AG09319 (cell line): ENCODE measurements around the gene ACADM.
"Not testable (repeated sequence)": the region's sequence is repeated elsewhere in the genome, so short reads cannot be mapped to it uniquely, and the experiment has no call there.

Source experiments
- DNase-seq: peaks from one replicate; pipeline ENCODE4 v3.0.0-alpha.2; 2010; ENCODE audit warnings: low read depth; ENCODE audit errors: extremely low read depth
- TF ChIP-seq, protein P1 (sequence below): IDR thresholded peaks from 2 replicates; pipeline ENCODE4 v1.5.1; 2011; ENCODE audit warnings: low read depth, mild to moderate bottlenecking, inconsistent platforms, low read length, moderate library complexity

ACADM gene

DNA sequence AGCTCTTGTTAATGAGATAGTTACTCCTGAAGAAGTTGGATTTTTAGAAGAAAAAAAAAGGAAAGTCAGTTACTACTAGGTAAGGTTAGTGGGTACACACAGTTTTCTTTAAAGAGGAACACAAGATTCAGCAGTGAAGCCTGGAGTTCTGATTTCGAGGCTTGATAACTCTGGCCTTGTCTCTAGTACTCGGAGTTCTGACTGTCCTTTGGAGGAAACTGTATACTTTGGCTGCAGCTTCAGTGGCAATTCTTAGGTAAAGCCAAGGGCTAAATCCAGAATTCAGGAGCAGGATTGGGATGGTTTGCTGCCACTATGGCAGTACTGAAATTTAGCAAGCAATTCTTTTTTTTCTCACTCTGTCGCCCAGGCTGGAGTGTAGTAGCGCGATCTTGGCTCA, 9.2 kb downstream of the ACADM start:
- DNase-seq, result no peak

DNA sequence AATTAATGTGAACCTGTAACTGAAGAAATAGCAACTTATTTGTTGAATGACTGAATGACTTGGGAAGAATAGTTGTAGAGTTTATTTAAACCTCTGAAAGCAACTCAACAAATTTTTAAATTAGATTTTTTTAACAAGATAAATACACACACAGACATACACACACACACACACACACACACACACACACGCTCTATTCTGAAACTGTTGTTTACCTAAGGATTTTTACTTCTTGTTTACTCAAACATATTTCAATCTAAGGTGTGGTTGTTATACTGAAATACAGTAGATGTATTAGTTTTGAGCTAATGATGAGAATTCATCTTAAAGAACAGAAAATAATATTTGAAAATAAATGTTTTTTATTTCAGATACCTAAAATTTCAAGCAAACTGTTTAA, 11.5 kb downstream of the ACADM start:
- TF ChIP-seq, protein P1, sequence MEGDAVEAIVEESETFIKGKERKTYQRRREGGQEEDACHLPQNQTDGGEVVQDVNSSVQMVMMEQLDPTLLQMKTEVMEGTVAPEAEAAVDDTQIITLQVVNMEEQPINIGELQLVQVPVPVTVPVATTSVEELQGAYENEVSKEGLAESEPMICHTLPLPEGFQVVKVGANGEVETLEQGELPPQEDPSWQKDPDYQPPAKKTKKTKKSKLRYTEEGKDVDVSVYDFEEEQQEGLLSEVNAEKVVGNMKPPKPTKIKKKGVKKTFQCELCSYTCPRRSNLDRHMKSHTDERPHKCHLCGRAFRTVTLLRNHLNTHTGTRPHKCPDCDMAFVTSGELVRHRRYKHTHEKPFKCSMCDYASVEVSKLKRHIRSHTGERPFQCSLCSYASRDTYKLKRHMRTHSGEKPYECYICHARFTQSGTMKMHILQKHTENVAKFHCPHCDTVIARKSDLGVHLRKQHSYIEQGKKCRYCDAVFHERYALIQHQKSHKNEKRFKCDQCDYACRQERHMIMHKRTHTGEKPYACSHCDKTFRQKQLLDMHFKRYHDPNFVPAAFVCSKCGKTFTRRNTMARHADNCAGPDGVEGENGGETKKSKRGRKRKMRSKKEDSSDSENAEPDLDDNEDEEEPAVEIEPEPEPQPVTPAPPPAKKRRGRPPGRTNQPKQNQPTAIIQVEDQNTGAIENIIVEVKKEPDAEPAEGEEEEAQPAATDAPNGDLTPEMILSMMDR, result no peak
- DNase-seq, result no peak

More for the DNA sequence above, 9.2 kb downstream of the ACADM start:
- TF ChIP-seq, protein P1, result no peak

DNA sequence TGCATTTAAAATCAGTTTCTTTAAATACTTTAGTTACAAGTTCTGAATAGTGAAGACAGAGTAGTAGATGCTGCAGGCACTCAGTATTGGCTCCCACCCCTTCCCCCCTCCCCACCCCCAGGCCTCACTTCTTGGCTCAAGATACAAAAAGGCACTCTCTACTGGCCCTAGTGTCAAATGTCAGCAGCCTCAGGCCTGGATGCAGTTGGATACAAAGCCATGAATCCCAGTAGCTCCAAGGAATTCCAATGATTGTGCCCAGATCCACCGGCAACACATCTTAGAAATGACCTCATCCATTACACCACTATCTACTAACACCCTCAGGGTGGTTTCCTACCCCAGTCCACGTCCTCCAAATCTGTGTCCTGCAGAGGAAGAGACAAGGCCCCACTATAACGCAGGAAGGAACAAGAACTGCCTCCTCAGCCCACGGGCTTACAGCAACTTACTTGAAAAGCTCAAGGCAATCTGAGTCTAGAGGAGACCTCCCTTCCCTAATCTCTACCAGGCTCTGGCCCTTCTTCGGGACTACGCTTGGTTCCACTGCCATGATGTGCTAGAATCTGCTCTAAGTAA, 17.6 kb downstream of the ACADM start:
- TF ChIP-seq, protein P1, result no peak
- DNase-seq, result no peak

- TF ChIP-seq, protein P1, result no peak
- no peak for DNase-seq
Measured at GRCh38 chr1:75745276-75745675, 20.8 kb downstream of the ACADM start.

- not testable (repeated sequence) for DNase-seq
Measured at GRCh38 chr1:75757210-75757609, 32.7 kb downstream of the ACADM start.

DNA sequence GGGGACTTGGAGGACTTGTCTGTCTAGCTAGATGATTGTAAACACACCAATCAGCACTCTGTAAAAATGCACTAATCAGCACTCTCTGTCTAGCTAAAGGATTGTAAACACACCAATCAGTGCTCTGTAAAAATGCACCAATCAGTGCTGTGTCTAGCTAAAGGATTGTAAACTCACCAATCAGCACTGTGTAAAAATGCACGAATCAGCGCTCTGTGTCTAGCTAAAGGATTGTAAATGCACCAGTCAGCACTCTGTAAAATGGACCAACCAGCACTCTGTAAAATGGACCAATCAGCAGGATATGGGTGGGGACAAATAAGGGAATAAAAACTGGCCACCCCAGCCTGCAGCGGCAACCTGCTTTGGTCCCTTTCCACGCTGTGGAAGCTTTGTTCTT, 34.0 kb downstream of the ACADM start:
- not testable (repeated sequence) for DNase-seq

DNA sequence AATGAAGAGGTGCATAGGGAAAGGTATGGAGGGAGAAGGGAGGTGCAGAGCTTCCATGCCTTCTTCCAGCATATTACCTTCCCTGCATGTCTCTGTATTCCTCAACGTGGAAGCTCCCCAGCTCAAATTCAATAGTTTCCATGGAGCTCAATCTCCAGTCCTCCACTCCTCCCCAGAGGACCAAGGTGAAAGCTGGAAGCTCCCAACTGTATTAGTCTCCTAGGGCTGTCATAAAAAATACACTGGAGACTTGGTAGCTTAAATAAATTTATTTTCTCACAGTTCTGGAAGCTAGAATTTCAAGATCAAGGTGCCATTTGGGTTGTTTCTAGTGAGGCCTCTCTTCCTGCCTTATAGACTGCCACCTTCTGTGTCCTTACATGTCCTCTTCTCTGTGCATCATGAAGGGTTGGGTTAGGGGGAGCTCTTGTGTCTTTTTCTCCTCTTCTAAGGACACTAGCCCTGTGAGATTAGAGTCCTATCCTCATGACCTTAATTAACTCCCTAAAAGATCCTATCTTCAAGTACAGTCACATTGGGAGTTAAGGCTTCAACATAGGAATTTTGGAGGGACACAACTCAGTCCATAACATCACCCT, 39.6 kb downstream of the ACADM start:
- DNase-seq, result no peak

DNA sequence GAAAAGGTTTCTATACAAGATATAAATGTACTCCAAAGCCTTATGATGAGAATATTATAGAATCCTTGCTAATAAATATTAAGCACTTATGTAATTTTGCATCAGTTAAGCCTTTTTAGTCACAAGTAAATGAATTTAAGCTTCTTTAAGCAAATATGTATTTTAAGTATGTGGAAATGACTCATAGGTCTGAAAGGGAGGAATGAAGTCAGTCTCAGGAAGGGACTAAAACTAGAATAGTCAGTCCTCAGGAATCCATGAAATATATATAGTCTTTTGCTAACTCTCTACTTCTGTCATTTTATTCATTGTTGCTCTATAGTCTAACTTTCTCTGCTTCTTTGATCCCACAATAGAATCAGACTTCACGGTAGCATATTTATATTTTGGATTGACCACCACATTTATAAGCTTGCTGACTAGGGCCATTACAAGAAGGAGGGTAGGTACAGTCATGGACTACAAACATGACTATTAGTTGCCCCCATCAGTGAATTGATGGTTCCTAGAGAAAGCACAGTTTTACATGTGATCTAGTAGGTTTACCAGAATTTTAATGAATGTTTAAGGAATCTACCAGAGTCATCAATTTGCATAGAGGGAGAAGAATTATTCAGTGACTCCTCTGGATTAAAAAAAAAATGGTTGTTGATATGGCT, 41.3 kb downstream of the ACADM start:
- DNase-seq, result peak; percentile 16
- TF ChIP-seq, protein P1, result no peak

More for the DNA sequence above, 39.6 kb downstream of the ACADM start:
- TF ChIP-seq, protein P1, result no peak
